Measurements from ENCODE around the gene STK32A.

Gene STK32A

DNA sequence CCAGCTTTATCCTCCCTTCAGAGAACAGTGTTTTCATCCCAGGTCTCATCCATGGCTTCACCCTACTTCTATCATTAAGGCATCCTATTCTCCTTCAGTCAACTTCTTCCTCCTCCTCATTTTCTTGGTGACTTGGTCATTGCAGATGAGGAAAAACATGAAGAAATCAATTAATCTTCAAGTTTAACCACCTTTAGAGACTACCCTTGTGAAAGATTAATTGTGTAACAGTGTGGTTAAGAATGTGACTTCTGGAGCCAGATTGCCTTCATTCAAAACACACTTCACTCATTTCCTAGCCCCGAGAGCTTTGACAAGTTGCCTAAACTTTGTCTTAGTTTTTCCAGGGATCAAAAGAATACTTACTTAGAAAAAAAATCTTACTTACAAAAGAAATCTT, 110.0 kb downstream of the STK32A start:
- no peak overlapping the region for H3K27ac ChIP-seq
- H3K9me3 ChIP-seq = no peaks in the 10 kb centered on the region
- H3K27me3 ChIP-seq = peaks cover 22% of the 10 kb centered on the region
- H3K36me3 ChIP-seq = no peaks in the 10 kb centered on the region
- TF ChIP-seq CTCF (IDR thresholded peaks at IDR 0.05) = no peak
- no peak overlapping the region for H3K4me3 ChIP-seq (ENCODE audit: low read depth in 1 of 2, low read length in 1 of 2)
- peaks cover 19% of the 10 kb centered on the region in 2 experiments for H3K4me1 ChIP-seq (ENCODE audit: control insufficient read depth in 1 of 2, insufficient read depth in 1 of 2, low read depth in 1 of 2, low read length in 1 of 2)

DNA sequence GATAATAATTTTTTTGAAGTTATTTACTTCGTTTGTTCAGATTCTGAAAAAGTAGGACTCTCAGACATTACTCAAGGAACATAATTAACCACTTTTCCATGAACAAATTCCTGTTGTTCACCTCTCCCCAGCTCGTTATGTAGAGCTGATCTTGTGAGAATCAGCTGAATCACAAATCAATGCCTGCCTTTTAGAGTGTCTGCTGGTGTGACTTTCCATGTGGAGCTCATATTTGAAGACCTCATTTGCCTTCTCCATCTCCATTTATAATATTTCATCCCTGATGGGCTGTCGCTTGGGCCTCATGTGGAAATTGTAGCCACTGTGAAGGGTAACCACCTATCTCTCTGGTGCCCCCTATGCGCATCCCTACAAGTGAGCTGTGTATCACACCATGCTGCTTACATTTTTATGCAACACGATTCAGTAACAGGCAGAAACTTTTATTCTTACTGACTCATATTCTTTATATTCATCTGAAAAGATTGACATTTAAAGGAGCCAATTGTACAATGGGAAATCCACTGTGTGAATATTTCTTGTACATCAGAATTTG, 111.3 kb downstream of the STK32A start:
- no peaks in the 10 kb centered on the region for H3K36me3 ChIP-seq
- H3K4me1 ChIP-seq (ENCODE audit: control insufficient read depth in 1 of 2, insufficient read depth in 1 of 2, low read depth in 1 of 2, low read length in 1 of 2) = peaks cover 19% of the 10 kb centered on the region in 2 experiments
- H3K27ac ChIP-seq = no peak overlapping the region

DNA sequence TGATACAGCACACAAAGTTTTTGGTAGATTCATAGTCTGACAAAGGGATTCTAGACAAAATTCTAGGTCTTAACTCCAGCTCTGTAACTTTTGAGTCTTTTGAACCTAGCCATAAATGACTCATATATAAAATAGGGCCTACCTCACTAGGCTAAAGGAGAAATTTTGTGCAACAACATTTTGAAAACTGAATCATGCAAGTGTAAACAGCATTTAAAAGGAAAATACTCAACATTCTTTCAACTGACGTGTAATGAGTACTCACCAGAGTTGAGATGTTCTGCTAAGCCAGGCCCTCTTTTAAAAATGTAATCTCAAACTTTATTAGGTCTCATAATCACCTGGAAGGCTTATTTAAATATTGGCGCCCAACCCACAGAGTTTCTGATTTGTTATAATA, 113.2 kb downstream of the STK32A start:
- H3K9me3 ChIP-seq = no peaks in the 10 kb centered on the region
- no peak overlapping the region for H3K4me3 ChIP-seq (ENCODE audit: low read depth in 1 of 2, low read length in 1 of 2)
- H3K27ac ChIP-seq = no peak overlapping the region
- no peaks in the 10 kb centered on the region for H3K36me3 ChIP-seq
- peaks cover 19% of the 10 kb centered on the region in 2 experiments for H3K4me1 ChIP-seq (ENCODE audit: control insufficient read depth in 1 of 2, insufficient read depth in 1 of 2, low read depth in 1 of 2, low read length in 1 of 2)
- H3K27me3 ChIP-seq = peaks cover 23% of the 10 kb centered on the region
- TF ChIP-seq CTCF (IDR thresholded peaks at IDR 0.05) = no peak

More for the DNA sequence above, 111.3 kb downstream of the STK32A start:
- peaks cover 22% of the 10 kb centered on the region for H3K27me3 ChIP-seq
- H3K4me3 ChIP-seq (ENCODE audit: low read depth in 1 of 2, low read length in 1 of 2) = no peak overlapping the region
- no peaks in the 10 kb centered on the region for H3K9me3 ChIP-seq
- TF ChIP-seq CTCF (IDR thresholded peaks at IDR 0.05) = no peak

GRCh38 chr5:147348451-147348850, 113.6 kb downstream of the STK32A start:
- no peak overlapping the region for H3K27ac ChIP-seq
- H3K9me3 ChIP-seq = no peaks in the 10 kb centered on the region
- TF ChIP-seq CTCF (IDR thresholded peaks at IDR 0.05) = no peak
- no peaks in the 10 kb centered on the region for H3K36me3 ChIP-seq
- H3K4me1 ChIP-seq (ENCODE audit: control insufficient read depth in 1 of 2, insufficient read depth in 1 of 2, low read depth in 1 of 2, low read length in 1 of 2) = peaks cover 19% of the 10 kb centered on the region in 2 experiments
- no peak overlapping the region for H3K4me3 ChIP-seq (ENCODE audit: low read depth in 1 of 2, low read length in 1 of 2)
- peaks cover 23% of the 10 kb centered on the region for H3K27me3 ChIP-seq

GRCh38 chr5:147349241-147349640, 114.4 kb downstream of the STK32A start:
- Histone ChIP-seq H3K9me3 (no peaks in the 10 kb centered on the region), H3K4me1 (ENCODE audit: control insufficient read depth in 1 of 2, insufficient read depth in 1 of 2, low read depth in 1 of 2, low read length in 1 of 2) (peaks cover 19% of the 10 kb centered on the region in 2 experiments), H3K27me3 (peaks cover 26% of the 10 kb centered on the region), H3K27ac (no peak overlapping the region), H3K36me3 (no peaks in the 10 kb centered on the region), H3K4me3 (ENCODE audit: low read depth in 1 of 2, low read length in 1 of 2) (no peak overlapping the region)
- TF ChIP-seq CTCF (IDR thresholded peaks at IDR 0.05) = no peak

Measured in neutrophil (primary cell).